ENCODE measurements around the gene CAMK2B.

Gene CAMK2B

GRCh38 chr7:44325201-44325671 lies at the start of gene CAMK2B:
Gene CAMK2B, minus strand, starts transcription at chr7:44325594. Its CDS starts 173 bp downstream, at chr7:44325421.
- DNase-seq (ENCODE audit: low read depth in 2 of 2): no peak

GRCh38 chr7:44374007-44374763 lies 48.8 kb upstream of the CAMK2B start:
- DNase-seq (ENCODE audit: low read depth in 2 of 2): no peak

- no peak for DNase-seq (ENCODE audit: low read depth in 2 of 2)
Measured at GRCh38 chr7:44373418-44373740, 48.0 kb upstream of the CAMK2B start.

GRCh38 chr7:44372560-44373417 lies 47.4 kb upstream of the CAMK2B start:
- no peak for DNase-seq (ENCODE audit: low read depth in 2 of 2)

GRCh38 chr7:44368885-44369284 lies 43.5 kb upstream of the CAMK2B start:
- no peak for DNase-seq (ENCODE audit: low read depth in 2 of 2)

- DNase-seq (ENCODE audit: low read depth in 2 of 2): no peak
Measured at GRCh38 chr7:44368455-44368854, 43.1 kb upstream of the CAMK2B start.

GRCh38 chr7:44367475-44368043 lies 42.2 kb upstream of the CAMK2B start:
- DNase-seq (ENCODE audit: low read depth in 2 of 2): no peak

GRCh38 chr7:44366986-44367385 lies 41.6 kb upstream of the CAMK2B start:
- DNase-seq (ENCODE audit: low read depth in 2 of 2): no peak

- no peak for DNase-seq (ENCODE audit: low read depth in 2 of 2)
Measured at GRCh38 chr7:44353668-44354067, 28.3 kb upstream of the CAMK2B start.

- no peak for DNase-seq (ENCODE audit: low read depth in 2 of 2)
Measured at GRCh38 chr7:44348851-44349781, 23.7 kb upstream of the CAMK2B start.

- no peak for DNase-seq (ENCODE audit: low read depth in 2 of 2)
Measured at GRCh38 chr7:44348300-44348699, 22.9 kb upstream of the CAMK2B start.

GRCh38 chr7:44347546-44348114 lies 22.2 kb upstream of the CAMK2B start:
- no peak for DNase-seq (ENCODE audit: low read depth in 2 of 2)

- DNase-seq (ENCODE audit: low read depth in 2 of 2): no peak
Measured at GRCh38 chr7:44346063-44346462, 20.7 kb upstream of the CAMK2B start.

GRCh38 chr7:44341401-44341800 lies 16.0 kb upstream of the CAMK2B start:
- no peak for DNase-seq (ENCODE audit: low read depth in 2 of 2)

GRCh38 chr7:44338600-44338999 lies 13.2 kb upstream of the CAMK2B start:
- DNase-seq (ENCODE audit: low read depth in 2 of 2): no peak

GRCh38 chr7:44336491-44336890 lies 11.1 kb upstream of the CAMK2B start:
- DNase-seq (ENCODE audit: low read depth in 2 of 2): no peak

GRCh38 chr7:44335184-44335583 lies 9.8 kb upstream of the CAMK2B start:
- DNase-seq (ENCODE audit: low read depth in 2 of 2): no peak

GRCh38 chr7:44334734-44335097 lies 9.3 kb upstream of the CAMK2B start:
- no peak for DNase-seq (ENCODE audit: low read depth in 2 of 2)

- no peak for DNase-seq (ENCODE audit: low read depth in 2 of 2)
Measured at GRCh38 chr7:44333911-44334733, 8.7 kb upstream of the CAMK2B start.

- no peak for DNase-seq (ENCODE audit: low read depth in 2 of 2)
Measured at GRCh38 chr7:44331682-44332081, 6.3 kb upstream of the CAMK2B start.

All from stimulated activated CD8-positive, alpha-beta memory T cell treated with anti-CD3 and anti-CD28 coated beads, Interleukin-7, amount 100 ng/mL, for 1 hour (primary cell).